ENCODE data around the gene CEBPA.

CEBPA gene

GRCh38 chr19:33302175-33302973 lies at the start of gene CEBPA:
Gene CEBPA, minus strand, starts transcription at chr19:33302534. Its CDS starts 120 bp downstream, at chr19:33302414.
- DNase-seq, result peak; percentile 88

GRCh38 chr19:33350538-33351309 lies 48.4 kb upstream of the CEBPA start:
- no peak for DNase-seq

- no peak for DNase-seq
Observed at GRCh38 chr19:33349319-33350289, 47.3 kb upstream of the CEBPA start.

GRCh38 chr19:33348301-33349010 lies 46.1 kb upstream of the CEBPA start:
- DNase-seq, result no peak

- DNase-seq, result no peak
Observed at GRCh38 chr19:33347300-33347699, 45.0 kb upstream of the CEBPA start.

- no peak for DNase-seq
Observed at GRCh38 chr19:33346665-33347064, 44.3 kb upstream of the CEBPA start.

- no peak for DNase-seq
Observed at GRCh38 chr19:33345163-33345562, 42.8 kb upstream of the CEBPA start.

GRCh38 chr19:33344573-33344925 lies 42.2 kb upstream of the CEBPA start:
- DNase-seq, result no peak

- peak; percentile 56 for DNase-seq
Observed at GRCh38 chr19:33343859-33344572, 41.7 kb upstream of the CEBPA start.

- DNase-seq, result no peak
Observed at GRCh38 chr19:33343301-33343700, 41.0 kb upstream of the CEBPA start.

- no peak for DNase-seq
Observed at GRCh38 chr19:33340991-33341390, 38.7 kb upstream of the CEBPA start.

GRCh38 chr19:33339016-33339984 lies 37.0 kb upstream of the CEBPA start:
- DNase-seq, result no peak

GRCh38 chr19:33335446-33335845 lies 33.1 kb upstream of the CEBPA start:
- no peak for DNase-seq

- DNase-seq, result no peak
Observed at GRCh38 chr19:33334271-33334670, 31.9 kb upstream of the CEBPA start.

GRCh38 chr19:33333642-33334041 lies 31.3 kb upstream of the CEBPA start:
- DNase-seq, result no peak

- no peak for DNase-seq
Observed at GRCh38 chr19:33333151-33333550, 30.8 kb upstream of the CEBPA start.

- no peak for DNase-seq
Observed at GRCh38 chr19:33332248-33332647, 29.9 kb upstream of the CEBPA start.

GRCh38 chr19:33329736-33330135 lies 27.4 kb upstream of the CEBPA start:
- DNase-seq, result no peak

- DNase-seq, result no peak
Observed at GRCh38 chr19:33329060-33329459, 26.7 kb upstream of the CEBPA start.

- peak; percentile 79 for DNase-seq
Observed at GRCh38 chr19:33325920-33326319, 23.6 kb upstream of the CEBPA start.

All from right forelimb (tissue), 1 donor.